NCI-H2171 treated with DMSO at 0.1 percent for 48 hours (cell line): Measurements from ENCODE around the gene STAB2.

ENCODE experiments used
- DNase-seq: peaks from one replicate; lab custom pipeline; 2025; lab: John Stamatoyannopoulos, UW

Gene STAB2

GRCh38 chr12:103580026-103580425 is 7.0 kb upstream of the STAB2 start:
- no peak for DNase-seq

- DNase-seq, result peak; percentile 22
These were observed 4.1 kb upstream of the STAB2 start for GRCh38 chr12:103583008-103583407.

- DNase-seq, result peak; percentile 23
These were observed 941 bp upstream of the STAB2 start for GRCh38 chr12:103586132-103586531.

- DNase-seq, result no peak
These were observed 1.6 kb downstream of the STAB2 start for GRCh38 chr12:103588680-103589079.

- DNase-seq, result no peak
These were observed 2.4 kb downstream of the STAB2 start for GRCh38 chr12:103589517-103589916.

GRCh38 chr12:103590271-103590670 is 3.2 kb downstream of the STAB2 start:
- DNase-seq, result no peak

GRCh38 chr12:103596981-103597380 is 9.9 kb downstream of the STAB2 start:
- no peak for DNase-seq

- peak; percentile 16 for DNase-seq
These were observed 12.2 kb downstream of the STAB2 start for GRCh38 chr12:103599274-103599673.

- DNase-seq, result no peak
These were observed 14.1 kb downstream of the STAB2 start for GRCh38 chr12:103600967-103601728.

GRCh38 chr12:103620395-103620794 is 33.3 kb downstream of the STAB2 start:
- no peak for DNase-seq

- DNase-seq, result no peak
These were observed 36.6 kb downstream of the STAB2 start for GRCh38 chr12:103623716-103624115.

- DNase-seq, result no peak
These were observed 39.4 kb downstream of the STAB2 start for GRCh38 chr12:103626498-103626897.

GRCh38 chr12:103627189-103627855 is 40.2 kb downstream of the STAB2 start:
- no peak for DNase-seq

- DNase-seq, result peak; percentile 40
These were observed 45.6 kb downstream of the STAB2 start for GRCh38 chr12:103632554-103633216.

- no peak for DNase-seq
These were observed 47.7 kb downstream of the STAB2 start for GRCh38 chr12:103634732-103635131.

- DNase-seq, result no peak
These were observed 48.3 kb downstream of the STAB2 start for GRCh38 chr12:103635419-103635818.

- DNase-seq, result no peak
These were observed 49.9 kb downstream of the STAB2 start for GRCh38 chr12:103637021-103637420.

GRCh38 chr12:103637429-103637828 is 50.4 kb downstream of the STAB2 start:
- no peak for DNase-seq

GRCh38 chr12:103639983-103640382 is 52.9 kb downstream of the STAB2 start:
- DNase-seq, result no peak

GRCh38 chr12:103640410-103640809 is 53.3 kb downstream of the STAB2 start:
- DNase-seq, result no peak

GRCh38 chr12:103640831-103641230 is 53.8 kb downstream of the STAB2 start:
- DNase-seq, result no peak

- no peak for DNase-seq
These were observed 55.3 kb downstream of the STAB2 start for GRCh38 chr12:103642240-103642864.

GRCh38 chr12:103645202-103645601 is 58.1 kb downstream of the STAB2 start:
- DNase-seq, result no peak
